ENCODE data around the gene ICAM3. TPM values are rescaled to one million over a fixed set of nuclear protein-coding genes. Genes with fewer than 3 reads are reported as not detected.

ICAM3 gene
- total RNA-seq, 1 donor from 2014 or later: 8.7 TPM

GRCh38 chr19:10292789-10293636, 46.4 kb downstream of the ICAM3 start:
- DNase-seq (ENCODE audit: low read depth in 2 of 2): no peak

- peak in 1 of 2 donors; percentile 57 for DNase-seq (ENCODE audit: low read depth in 2 of 2)
These were observed 47.1 kb downstream of the ICAM3 start for GRCh38 chr19:10292206-10292788.

- DNase-seq (ENCODE audit: low read depth in 2 of 2): no peak
These were observed 47.7 kb downstream of the ICAM3 start for GRCh38 chr19:10291554-10292205.

- DNase-seq (ENCODE audit: low read depth in 2 of 2): no peak
These were observed 48.4 kb downstream of the ICAM3 start for GRCh38 chr19:10290876-10291553.

- DNase-seq (ENCODE audit: low read depth in 2 of 2): no peak
These were observed 49.0 kb downstream of the ICAM3 start for GRCh38 chr19:10290357-10290875.

GRCh38 chr19:10289836-10290356, 49.5 kb downstream of the ICAM3 start, which contains the start of gene ICAM5:
Gene ICAM5, plus strand, starts transcription at chr19:10289952. Its CDS starts 92 bp downstream, at chr19:10290044.
- DNase-seq (ENCODE audit: low read depth in 2 of 2): no peak

GRCh38 chr19:10289167-10289835, 50.1 kb downstream of the ICAM3 start:
- peak in 1 of 2 donors; percentile 35 for DNase-seq (ENCODE audit: low read depth in 2 of 2)

GRCh38 chr19:10288662-10289166, 50.7 kb downstream of the ICAM3 start:
- peak in 1 of 2 donors; percentile 66 for DNase-seq (ENCODE audit: low read depth in 2 of 2)

- peak in 1 of 2 donors; percentile 46 for DNase-seq (ENCODE audit: low read depth in 2 of 2)
These were observed 52.4 kb downstream of the ICAM3 start, which contains the start of gene ICAM4 for GRCh38 chr19:10286803-10287737. Gene ICAM4, plus strand, starts transcription at chr19:10286955. Its CDS starts 58 bp downstream, at chr19:10287013.

- no peak for DNase-seq (ENCODE audit: low read depth in 2 of 2)
These were observed 54.0 kb downstream of the ICAM3 start for GRCh38 chr19:10285393-10285792.

GRCh38 chr19:10284960-10285278, 54.5 kb downstream of the ICAM3 start:
- no peak for DNase-seq (ENCODE audit: low read depth in 2 of 2)

- no peak for DNase-seq (ENCODE audit: low read depth in 2 of 2)
These were observed 55.1 kb downstream of the ICAM3 start for GRCh38 chr19:10284065-10284959.

Other genes starting within 250 kb of the ICAM3 start
- gene ANGPTL6, start 236.9 kb downstream of the ICAM3 start, total RNA-seq: 0.13 and 0.25 TPM in 2 replicates
- gene PPAN, start 233.3 kb downstream of the ICAM3 start, total RNA-seq: 16.3 and 20.4 TPM in 2 replicates
- 1.5 and 2.4 TPM in 2 replicates for gene P2RY11, start 227.9 kb downstream of the ICAM3 start, total RNA-seq
- 244 and 260 TPM in 2 replicates for gene EIF3G, start 219.7 kb downstream of the ICAM3 start, total RNA-seq
- 21.0 and 22.7 TPM in 2 replicates for gene DNMT1, start 144.7 kb downstream of the ICAM3 start, total RNA-seq
- gene S1PR2, start 108.3 kb downstream of the ICAM3 start, total RNA-seq: 0.39 and 0.76 TPM in 2 replicates
- gene MRPL4, start 87.4 kb downstream of the ICAM3 start, total RNA-seq: 17.1 and 20.7 TPM in 2 replicates
- 5.8 and 7.8 TPM in 2 replicates for gene ICAM1, start 68.5 kb downstream of the ICAM3 start, total RNA-seq
- gene ICAM4, start 52.7 kb downstream of the ICAM3 start, total RNA-seq: 0.13 and 0.26 TPM in 2 replicates
- under 0.01 TPM in 1 of 2 replicates, not detected in the other for gene ICAM5, start 49.7 kb downstream of the ICAM3 start, total RNA-seq
- gene ZGLP1, start 29.8 kb downstream of the ICAM3 start, total RNA-seq: 0.13 and 0.38 TPM in 2 replicates
- 14.6 and 15.4 TPM in 2 replicates for gene FDX2, start 23.6 kb downstream of the ICAM3 start, total RNA-seq
- 5.4 and 8.3 TPM in 2 replicates for gene RAVER1, start 6.1 kb downstream of the ICAM3 start, total RNA-seq
- gene TYK2, start 40.9 kb upstream of the ICAM3 start, total RNA-seq: 57.0 and 66.2 TPM in 2 replicates
- 219 and 250 TPM in 2 replicates for gene CDC37, start 63.9 kb upstream of the ICAM3 start, total RNA-seq
- gene PDE4A, start 80.9 kb upstream of the ICAM3 start, total RNA-seq: 1.3 and 3.7 TPM in 2 replicates
- 72.1 and 95.3 TPM in 2 replicates for gene KEAP1, start 163.7 kb upstream of the ICAM3 start, total RNA-seq
- gene S1PR5, start 177.8 kb upstream of the ICAM3 start, total RNA-seq: 0.13 TPM in 1 of 2 replicates, not detected in the other
- 7.8 and 9.0 TPM in 2 replicates for gene ATG4D, start 204.3 kb upstream of the ICAM3 start, total RNA-seq
- gene KRI1, start 226.4 kb upstream of the ICAM3 start, total RNA-seq: 6.2 and 10.6 TPM in 2 replicates
- gene CDKN2D, start 229.4 kb upstream of the ICAM3 start, total RNA-seq: 4.8 and 4.9 TPM in 2 replicates
- gene AP1M2, start 247.7 kb upstream of the ICAM3 start, total RNA-seq: not detected in 2 replicates